Common myeloid progenitor, CD34-positive (primary cell): ENCODE measurements around the gene CTAGE6.
A peak's percentile ranks its signal among the peaks of the same experiment; 100 is the strongest.
"Not testable (repeated sequence)": the region's sequence is repeated elsewhere in the genome, so short reads cannot be mapped to it uniquely, and the experiment has no call there.

Experiments
- CTCF ChIA-PET: fragments of 350-600 bp; sonication (Branson Sonifier 250); formaldehyde crosslinking; loops from one replicate; lab custom pipeline; 2021; ENCODE audit warnings: antibody characterized with exemption; lab: Charles Lee
- POLR2A ChIA-PET: fragments of 350-600 bp; sonication (Branson Sonifier 250); formaldehyde crosslinking; loops from one replicate; lab custom pipeline; 2021; ENCODE audit warnings: antibody characterized with exemption; lab: Charles Lee
- DNase-seq, 3 donors: peaks; one replicate each; pipeline versions ENCODE4 v3.0.0 to v3.0.0-alpha.2; 2013
- H3K27ac ChIP-seq, 2 experiments: 1 replicate in 1 of 2; 2 replicates in 1 of 2; pipeline ENCODE4 v1.7.0; 2013; ENCODE audit warnings: inconsistent platforms in 2 of 2, low read length in 2 of 2, mild to moderate bottlenecking in 2 of 2, low read depth in 1 of 2, moderate library complexity in 1 of 2; ENCODE audit not compliant: severe bottlenecking in 2 of 2, insufficient read depth in 1 of 2, poor library complexity in 1 of 2
- H3K27me3 ChIP-seq, 5 experiments: replicated peaks in 2 of 5; 1 replicate in 3 of 5; 2 replicates in 2 of 5; pipeline versions ENCODE4 v1.6.1 to v1.7.0; 2013; ENCODE audit warnings: low read length in 4 of 5, mild to moderate bottlenecking in 2 of 5, moderate library complexity in 2 of 5, inconsistent platforms in 1 of 5; ENCODE audit not compliant: insufficient read depth in 5 of 5, control insufficient read depth in 4 of 5
- H3K36me3 ChIP-seq, 4 experiments: 1 replicate in 2 of 4; 2 replicates in 2 of 4; pipeline versions ENCODE4 v1.6.1 to v1.7.0; 2013; ENCODE audit warnings: low read length in 3 of 4, control low read depth in 1 of 4, mild to moderate bottlenecking in 1 of 4; ENCODE audit not compliant: control insufficient read depth in 4 of 4, insufficient read depth in 4 of 4
- H3K4me1 ChIP-seq, 4 experiments: 1 replicate in 3 of 4; 2 replicates in 1 of 4; pipeline versions ENCODE4 v1.6.1 to v1.7.1; 2013; ENCODE audit warnings: low read length in 3 of 4, mild to moderate bottlenecking in 3 of 4, control low read depth in 1 of 4, inconsistent platforms in 1 of 4, moderate library complexity in 1 of 4; ENCODE audit not compliant: control insufficient read depth in 4 of 4, insufficient read depth in 4 of 4; ENCODE audit errors: control extremely low read depth in 1 of 4
- H3K4me3 ChIP-seq, 7 experiments: 1 replicate in 4 of 7; 2 replicates in 3 of 7; pipeline versions ENCODE4 v1.5.1 to v1.7.0; 2013; ENCODE audit warnings: mild to moderate bottlenecking in 7 of 7, low read length in 6 of 7, moderate library complexity in 6 of 7, inconsistent platforms in 2 of 7, low read depth in 2 of 7, control low read depth in 1 of 7; ENCODE audit not compliant: insufficient read depth in 4 of 7, control insufficient read depth in 1 of 7; ENCODE audit errors: extremely low read depth in 1 of 7
- H3K9me3 ChIP-seq, 5 experiments: 1 replicate in 4 of 5; 2 replicates in 1 of 5; pipeline versions ENCODE4 v1.6.1 to v1.7.1; 2013; ENCODE audit warnings: low read length in 4 of 5, mild to moderate bottlenecking in 2 of 5, inconsistent platforms in 1 of 5, low read depth in 1 of 5, moderate library complexity in 1 of 5; ENCODE audit not compliant: control insufficient read depth in 4 of 5, insufficient read depth in 2 of 5; ENCODE audit errors: control extremely low read depth in 1 of 5
- WGBS: methylation state at CpG from one replicate; pipeline ENCODE4 v1.1.5; 2013; ENCODE audit not compliant: insufficient coverage; 5-methylcytosine and 5-hydroxymethylcytosine counted together

CTAGE6 gene

DNA sequence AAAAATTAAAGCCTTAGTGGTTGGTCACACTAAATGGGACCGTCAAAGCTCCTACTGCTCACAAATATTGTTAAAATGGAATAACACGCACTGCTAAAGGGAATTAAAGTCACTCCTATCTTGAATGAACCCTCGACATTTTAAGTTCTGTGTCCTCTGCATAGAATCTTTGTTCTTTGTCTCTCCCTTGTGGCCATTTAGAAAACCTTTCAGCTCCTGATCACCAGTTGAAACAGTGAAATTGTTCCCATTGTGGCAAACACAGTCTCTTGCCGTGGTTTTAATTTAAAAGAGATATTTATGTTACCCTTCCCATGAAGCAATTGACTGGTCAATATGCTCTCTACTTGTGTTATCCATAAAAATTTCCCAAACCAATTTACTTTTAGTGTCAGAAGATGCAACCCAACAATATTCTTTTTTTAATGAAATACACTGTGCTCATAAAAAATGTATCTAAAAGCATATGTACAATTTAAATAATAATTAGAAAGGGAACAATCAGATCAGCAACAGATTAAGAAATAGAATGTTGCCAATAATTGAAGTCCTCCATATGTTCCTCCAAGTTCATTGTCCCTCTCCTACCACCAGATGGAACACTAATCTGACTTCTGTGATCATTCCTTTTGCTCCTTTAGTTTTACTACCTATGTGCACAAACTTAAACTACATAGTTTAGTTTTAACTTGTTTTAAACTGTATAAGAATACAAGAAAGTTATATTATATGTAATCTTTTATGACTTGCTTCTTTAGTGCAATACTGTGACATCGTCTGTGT lies 20.3 kb downstream of the CTAGE6 start:
- peak; percentile 59 to 66 (median 64) for DNase-seq
- H3K27me3 ChIP-seq, H3K9me3 ChIP-seq, H3K36me3 ChIP-seq, POLR2A ChIA-PET, H3K4me1 ChIP-seq, H3K27ac ChIP-seq: not testable (repeated sequence)
- CTCF ChIA-PET = interaction anchor here (0.8 to 1.7 kb wide), 2 partner anchors 247 to 291 kb away, joined by 3 to 5 read pairs; no protein-coding TSS in a partner anchor
- WGBS = 25% methylated on average over 2 of the region's 5 CpGs
- H3K4me3 ChIP-seq = peak overlapping the region in 1 of 7 experiments; percentile 37

DNA sequence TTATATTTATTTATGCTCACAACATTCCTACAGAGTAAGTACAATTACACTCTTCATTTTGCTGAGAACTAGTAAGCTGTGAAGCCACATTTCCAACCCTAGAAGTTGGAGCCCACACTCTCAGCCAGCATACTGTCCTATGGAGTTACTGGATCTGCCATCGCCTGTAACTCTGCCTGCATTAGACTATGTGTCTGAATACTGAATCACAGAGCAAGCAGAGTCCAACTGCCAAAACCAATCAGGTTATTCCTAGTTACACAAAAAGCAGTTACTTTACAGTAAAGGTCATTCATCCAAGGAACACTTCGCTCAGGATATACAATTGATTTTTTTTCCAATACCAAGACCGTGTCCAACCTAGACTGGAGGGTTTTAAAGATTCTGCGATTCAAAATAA lies 21.5 kb downstream of the CTAGE6 start:
- no peak for DNase-seq
- ChIA-PET POLR2A (no interaction called here), CTCF (interaction anchor here (0.8 to 1.7 kb wide), 2 partner anchors 288 to 292 kb away, joined by 3 to 5 read pairs; no protein-coding TSS in a partner anchor)
- Histone ChIP-seq H3K4me3 (no peak overlapping the region), H3K27ac (no peak overlapping the region), H3K4me1 (peaks cover 0 to 3% (median under 1%) of the 10 kb centered on the region in 4 experiments), H3K27me3 (no peaks in the 10 kb centered on the region), H3K36me3 (no peaks in the 10 kb centered on the region), H3K9me3 (no peaks in the 10 kb centered on the region)
- WGBS = 100% methylated on average over 4 of the region's 4 CpGs

DNA sequence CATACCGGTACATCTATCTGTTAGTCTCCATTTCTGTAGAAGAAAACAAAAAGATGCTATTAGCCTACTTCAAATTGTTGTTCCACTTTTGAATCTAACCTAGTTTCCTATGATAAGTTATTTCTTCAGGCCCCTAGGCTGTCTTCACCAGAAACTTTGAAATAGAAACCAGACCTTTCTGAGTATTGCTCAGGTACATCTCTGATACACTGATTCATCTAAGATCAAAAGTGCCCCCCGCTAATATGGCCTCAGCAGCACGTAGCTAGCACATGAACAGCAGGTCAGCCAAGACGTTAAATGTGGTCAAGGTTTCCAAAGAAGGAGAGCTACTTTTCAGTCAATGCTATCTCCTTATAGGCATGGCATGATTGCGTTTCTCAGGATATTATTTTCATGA lies 23.6 kb downstream of the CTAGE6 start:
- Histone ChIP-seq H3K27me3 (no peaks in the 10 kb centered on the region), H3K4me3 (no peak overlapping the region), H3K4me1 (peaks cover 0 to 3% (median under 1%) of the 10 kb centered on the region in 4 experiments), H3K27ac (no peak overlapping the region), H3K36me3 (no peaks in the 10 kb centered on the region), H3K9me3 (no peaks in the 10 kb centered on the region)
- 98% methylated on average over 5 of the region's 5 CpGs for WGBS
- ChIA-PET POLR2A (interaction anchor here (0.6 kb wide), 1 partner anchor 494 kb away, joined by 3 read pairs; no protein-coding TSS in a partner anchor), CTCF (interaction anchor here (1.9 kb wide), 1 partner anchor 394 kb away, joined by 4 read pairs; no protein-coding TSS in a partner anchor)
- no peak for DNase-seq

DNA sequence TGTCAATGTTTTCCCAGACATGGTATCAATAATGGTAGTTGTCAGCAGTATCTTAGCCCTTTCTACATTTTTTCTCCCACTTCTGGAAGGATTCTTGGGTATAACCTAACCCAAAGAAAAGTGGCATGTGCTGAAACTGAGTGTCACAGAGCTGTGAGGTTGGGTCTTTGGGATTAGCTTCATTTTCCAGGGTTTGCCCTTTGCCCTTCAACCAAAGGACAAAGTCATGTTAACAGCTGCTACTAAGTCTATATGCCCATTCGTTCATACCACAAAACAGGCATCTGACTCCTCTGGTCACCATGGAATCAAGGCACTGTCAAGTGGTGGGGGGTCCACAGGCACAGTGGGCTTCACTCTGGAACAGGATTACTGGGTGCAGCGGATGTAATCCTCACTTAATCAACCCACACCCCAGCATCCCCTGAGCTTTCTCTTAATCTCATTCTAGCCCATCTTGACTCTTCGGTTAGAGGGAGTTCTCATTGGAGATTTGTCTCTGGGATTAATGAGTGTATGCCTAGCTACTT lies 29.1 kb downstream of the CTAGE6 start:
- H3K4me3 ChIP-seq = no peak overlapping the region
- H3K27me3 ChIP-seq = no peaks in the 10 kb centered on the region
- H3K36me3 ChIP-seq = peaks cover 0 to 7% (median 1%) of the 10 kb centered on the region in 4 experiments
- 100% methylated on average over 1 of the region's 3 CpGs for WGBS
- no peaks in the 10 kb centered on the region for H3K4me1 ChIP-seq
- no peak overlapping the region for H3K27ac ChIP-seq
- ChIA-PET POLR2A (no interaction called here), CTCF (interaction anchor here (1.0 kb wide), 1 partner anchor 157 kb away, joined by 3 read pairs; no protein-coding TSS in a partner anchor)
- no peaks in the 10 kb centered on the region for H3K9me3 ChIP-seq
- no peak for DNase-seq

DNA sequence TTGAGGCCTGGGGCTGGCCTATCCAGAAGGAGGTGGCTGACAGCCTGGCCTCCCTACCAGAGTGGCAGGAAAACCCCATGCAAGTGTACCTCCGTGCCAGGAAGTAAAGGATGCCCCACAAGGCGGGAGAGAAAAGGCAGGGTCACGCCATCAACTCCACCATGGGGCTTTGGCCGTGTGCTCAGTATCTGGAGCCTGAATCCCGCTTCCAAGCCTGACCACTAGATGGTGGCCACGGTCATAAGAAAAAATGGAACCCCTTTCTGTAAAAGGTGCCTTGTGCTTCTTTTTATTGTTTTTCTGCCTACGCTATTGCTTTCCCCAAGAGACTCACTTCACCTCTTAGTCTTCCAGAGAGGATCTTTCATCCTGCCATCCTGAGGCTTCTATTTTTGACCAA lies 29.9 kb downstream of the CTAGE6 start:
- H3K9me3 ChIP-seq, CTCF ChIA-PET, H3K4me3 ChIP-seq, DNase-seq, H3K27me3 ChIP-seq, H3K27ac ChIP-seq, H3K36me3 ChIP-seq, POLR2A ChIA-PET, H3K4me1 ChIP-seq: not testable (repeated sequence)
- no CpG with 5 or more reads among the region's 7 CpGs for WGBS

DNA sequence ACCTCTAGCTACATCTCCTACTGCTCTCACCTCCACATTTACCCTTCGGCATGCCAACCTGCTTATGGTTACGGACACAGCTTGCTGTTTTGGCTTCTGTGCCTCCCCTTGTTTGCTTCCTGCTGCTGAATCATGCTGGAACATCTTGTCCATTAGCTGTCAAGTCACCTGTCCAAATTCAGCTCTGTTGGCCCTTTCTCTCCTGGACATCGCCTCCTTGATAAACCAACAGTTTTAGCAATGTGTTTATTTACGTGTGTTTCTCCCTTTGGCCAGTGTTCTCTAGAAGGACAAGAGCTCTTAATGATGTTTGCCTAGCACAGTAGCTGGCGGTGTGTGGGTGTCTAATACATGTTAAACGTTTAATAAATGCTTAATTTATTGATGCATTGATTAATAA lies 31.4 kb downstream of the CTAGE6 start:
- H3K9me3 ChIP-seq, H3K4me3 ChIP-seq, DNase-seq, H3K4me1 ChIP-seq, POLR2A ChIA-PET, H3K36me3 ChIP-seq, H3K27me3 ChIP-seq, CTCF ChIA-PET, H3K27ac ChIP-seq: not testable (repeated sequence)
- WGBS = no CpG with 5 or more reads among the region's 6 CpGs

DNA sequence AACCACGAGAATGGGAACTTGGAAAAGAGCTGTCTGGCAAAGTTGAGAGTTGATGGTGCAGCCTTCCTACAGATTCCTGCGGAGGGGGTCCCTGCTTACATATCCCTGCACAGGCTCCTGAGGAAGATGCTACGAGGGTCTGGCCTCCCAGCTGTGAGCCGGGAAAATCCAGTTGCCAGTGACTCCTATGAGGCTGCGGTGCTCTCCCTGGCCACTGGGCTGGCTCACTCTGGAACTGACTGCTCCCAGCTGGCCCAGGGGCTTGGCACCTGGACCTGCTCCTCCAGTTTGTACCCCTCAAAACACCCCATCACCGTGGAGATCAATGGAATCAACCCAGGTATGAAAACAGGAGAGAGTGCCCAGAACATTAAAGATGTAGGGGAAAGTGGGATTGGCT lies 37.2 kb downstream of the CTAGE6 start:
- H3K4me1 ChIP-seq, H3K9me3 ChIP-seq, H3K27ac ChIP-seq, H3K4me3 ChIP-seq, CTCF ChIA-PET, H3K36me3 ChIP-seq, POLR2A ChIA-PET, DNase-seq, H3K27me3 ChIP-seq: not testable (repeated sequence)
- no CpG with 5 or more reads among the region's 6 CpGs for WGBS
